IMR-90 (cell line): ENCODE measurements around the gene SLC25A22. TPM values are rescaled to one million over a fixed set of nuclear protein-coding genes. Genes with fewer than 3 reads are reported as not detected.
A peak's percentile ranks its signal among the peaks of the same experiment; 100 is the strongest.

Experiments
- ATAC-seq: fragments of 200-7000 bp; cut with Tn5 transposase; 2 replicates; pipeline ENCODE4 v1.9.1; 2020; ENCODE audit warnings: low read depth, mild to moderate bottlenecking, moderate library complexity
- BruUV-seq: library from RNA; stranded (reverse); fragments of 400-500 nt; replicated peaks from 2 replicates; lab custom pipeline; 2021; lab: Mats Ljungman, UMichigan
- CTCF ChIA-PET: fragments of 300-600 bp; formaldehyde crosslinking; extraction: SDS; loops from one replicate; lab custom pipeline; 2021; ENCODE audit warnings: antibody characterized with exemption; lab: Yijun Ruan, JAX
- POLR2A ChIA-PET: fragments of 300-600 bp; sonication (Branson Sonifier 250); formaldehyde crosslinking; loops from one replicate; lab custom pipeline; 2022; ENCODE audit warnings: antibody characterized with exemption; ENCODE audit not compliant: unreplicated experiment; lab: Charles Lee
- DNase-seq: peaks from one replicate; pipeline ENCODE4 v3.0.0; 2013
- H2AFZ ChIP-seq: replicated peaks from 2 replicates; pipeline ENCODE3; 2013; ENCODE audit warnings: low read length, mild to moderate bottlenecking; ENCODE audit not compliant: poor library complexity
- H2AK5ac ChIP-seq: 2 replicates; pipeline ENCODE4 v1.6.1; 2013; ENCODE audit warnings: low read depth, low read length, inconsistent platforms
- H2AK9ac ChIP-seq: replicated peaks from 2 replicates; pipeline ENCODE3; 2013; ENCODE audit warnings: mild to moderate bottlenecking, low read depth, low read length, moderate library complexity; ENCODE audit not compliant: poor library complexity
- H2BK120ac ChIP-seq: 2 replicates; pipeline ENCODE4 v1.6.1; 2013; ENCODE audit warnings: low read depth, low read length, inconsistent platforms
- H2BK15ac ChIP-seq: 3 replicates; pipeline ENCODE4 v1.6.1; 2013; ENCODE audit warnings: low read depth, low read length, inconsistent platforms
- H2BK20ac ChIP-seq: 2 replicates; pipeline ENCODE4 v1.6.1; 2013; ENCODE audit warnings: low read depth, mild to moderate bottlenecking, inconsistent platforms, low read length, moderate library complexity
- H2BK5ac ChIP-seq: 2 replicates; pipeline ENCODE4 v1.6.1; 2013; ENCODE audit warnings: mild to moderate bottlenecking, low read depth, low read length, inconsistent platforms; ENCODE audit not compliant: poor library complexity, severe bottlenecking
- H3K14ac ChIP-seq: replicated peaks from 2 replicates; pipeline ENCODE4 v1.6.1; 2013; ENCODE audit warnings: low read depth, low read length, inconsistent platforms
- H3K18ac ChIP-seq: 2 replicates; pipeline ENCODE4 v1.6.1; 2013; ENCODE audit warnings: low read depth, low read length, control low read depth
- H3K23ac ChIP-seq: 2 replicates; pipeline ENCODE4 v1.6.1; 2013; ENCODE audit warnings: low read depth, low read length, inconsistent platforms
- H3K27ac ChIP-seq: 2 replicates; pipeline ENCODE4 v1.5.1; 2013; ENCODE audit warnings: mild to moderate bottlenecking, control low read depth, low read length; ENCODE audit not compliant: insufficient read depth
- H3K27me3 ChIP-seq: 2 replicates; pipeline ENCODE4 v1.6.1; 2013; ENCODE audit warnings: low read length; ENCODE audit not compliant: control insufficient read depth, insufficient read depth
- H3K36me3 ChIP-seq: 2 replicates; pipeline ENCODE4 v1.6.1; 2013; ENCODE audit warnings: low read length, mixed read lengths; ENCODE audit not compliant: control insufficient read depth, insufficient read depth
- H3K4ac ChIP-seq: 2 replicates; pipeline ENCODE4 v1.6.1; 2013; ENCODE audit warnings: low read depth, low read length, inconsistent platforms
- H3K4me1 ChIP-seq: 2 replicates; pipeline ENCODE4 v1.6.1; 2013; ENCODE audit warnings: low read length, mixed read lengths; ENCODE audit not compliant: control insufficient read depth, insufficient read depth
- H3K4me2 ChIP-seq: 2 replicates; pipeline ENCODE4 v1.6.1; 2013; ENCODE audit warnings: low read depth, mild to moderate bottlenecking, control low read depth, low read length, moderate library complexity
- H3K4me3 ChIP-seq: 2 replicates; pipeline ENCODE4 v1.5.1; 2013; ENCODE audit warnings: low read depth, mild to moderate bottlenecking, control low read depth, low read length, moderate library complexity; ENCODE audit not compliant: insufficient read depth
- H3K56ac ChIP-seq: 2 replicates; pipeline ENCODE4 v1.6.1; 2013; ENCODE audit warnings: low read length, inconsistent platforms; ENCODE audit not compliant: insufficient read depth; ENCODE audit errors: extremely low read depth
- H3K79me1 ChIP-seq, 2 experiments: 2 replicates each; pipeline ENCODE4 v1.6.1; 2013; ENCODE audit warnings: low read length in 2 of 2, inconsistent platforms in 1 of 2, low read depth in 1 of 2
- H3K9ac ChIP-seq: 2 replicates; pipeline ENCODE4 v1.6.1; 2013; ENCODE audit warnings: low read depth, low read length, control low read depth
- H3K9me1 ChIP-seq: 2 replicates; pipeline ENCODE4 v1.6.1; 2013; ENCODE audit warnings: low read length, inconsistent platforms; ENCODE audit not compliant: insufficient read depth
- H3K9me3 ChIP-seq: 2 replicates; pipeline ENCODE4 v1.6.1; 2013; ENCODE audit warnings: low read length; ENCODE audit not compliant: control insufficient read depth, insufficient read depth
- H4K20me1 ChIP-seq: 2 replicates; pipeline ENCODE4 v1.6.1; 2013; ENCODE audit warnings: low read length, inconsistent platforms; ENCODE audit not compliant: insufficient read depth
- H4K5ac ChIP-seq: 2 replicates; pipeline ENCODE4 v1.6.1; 2013; ENCODE audit warnings: mild to moderate bottlenecking, low read depth, low read length, control low read depth
- H4K8ac ChIP-seq, 2 experiments: 2 replicates each; pipeline ENCODE4 v1.6.1; 2013; ENCODE audit warnings: low read depth in 2 of 2, low read length in 2 of 2, control low read depth in 1 of 2, inconsistent platforms in 1 of 2
- H4K91ac ChIP-seq: 2 replicates; pipeline ENCODE4 v1.6.1; 2013; ENCODE audit warnings: low read depth, low read length, inconsistent platforms; ENCODE audit not compliant: insufficient read depth
- BHLHE40 ChIP-seq: fragments of 150-350 bp; IDR thresholded peaks from 2 replicates; pipeline ENCODE4 v1.6.1; 2016; ENCODE audit warnings: mild to moderate bottlenecking, low read depth, low read length
- CEBPB ChIP-seq: IDR thresholded peaks from 2 replicates; pipeline ENCODE4 v1.6.1; 2012; ENCODE audit warnings: low read depth, low read length, improper control_type of control experiment
- CHD1 ChIP-seq: IDR thresholded peaks from 2 replicates; pipeline ENCODE4 v1.6.1; 2012; ENCODE audit warnings: low read depth, low read length, improper control_type of control experiment
- CTCF ChIP-seq: conservative IDR thresholded peaks from 2 replicates; pipeline ENCODE4 v1.5.1; 2012; ENCODE audit warnings: mild to moderate bottlenecking, low read depth, low read length, improper control_type of control experiment
- ELK1 ChIP-seq: fragments of 150-350 bp; IDR thresholded peaks from 2 replicates; pipeline ENCODE4 v1.6.1; 2016; ENCODE audit warnings: low read depth, mild to moderate bottlenecking, low read length, moderate library complexity, borderline replicate concordance
- FOS ChIP-seq: fragments of 150-350 bp; IDR thresholded peaks from 2 replicates; pipeline ENCODE4 v1.6.1; 2016; ENCODE audit warnings: low read depth, low read length
- MAFK ChIP-seq: IDR thresholded peaks from 2 replicates; pipeline ENCODE4 v1.6.1; 2012; ENCODE audit warnings: low read depth, low read length, improper control_type of control experiment
- MAZ ChIP-seq: IDR thresholded peaks from 2 replicates; pipeline ENCODE4 v1.6.1; 2012; ENCODE audit warnings: low read depth, mild to moderate bottlenecking, low read length, improper control_type of control experiment, moderate library complexity, borderline replicate concordance
- MXI1 ChIP-seq: IDR thresholded peaks from 2 replicates; pipeline ENCODE4 v1.6.1; 2012; ENCODE audit warnings: low read depth, mild to moderate bottlenecking, low read length, moderate library complexity, borderline replicate concordance
- NFE2L2 ChIP-seq: fragments of 150-350 bp; IDR thresholded peaks from 2 replicates; pipeline ENCODE4 v1.6.1; 2016; ENCODE audit warnings: low read depth, mild to moderate bottlenecking, low read length
- POLR2A ChIP-seq: IDR thresholded peaks from 2 replicates; pipeline ENCODE4 v1.6.1; 2012; ENCODE audit warnings: mild to moderate bottlenecking, low read depth, low read length
- RAD21 ChIP-seq: IDR thresholded peaks from 2 replicates; pipeline ENCODE4 v1.6.1; 2012; ENCODE audit warnings: low read length, improper control_type of control experiment
- RCOR1 ChIP-seq: IDR thresholded peaks from 2 replicates; pipeline ENCODE4 v1.6.1; 2012; ENCODE audit warnings: mild to moderate bottlenecking, low read length, improper control_type of control experiment; ENCODE audit not compliant: insufficient replicate concordance
- RFX5 ChIP-seq: IDR thresholded peaks from 2 replicates; pipeline ENCODE4 v1.8.0; 2012; ENCODE audit warnings: low read depth, mild to moderate bottlenecking, low read length, moderate library complexity
- SMC3 ChIP-seq: fragments of 150-350 bp; IDR thresholded peaks from 2 replicates; pipeline ENCODE4 v1.6.1; 2016; ENCODE audit warnings: low read depth, mild to moderate bottlenecking, antibody characterized with exemption, low read length, moderate library complexity
- USF2 ChIP-seq: fragments of 150-350 bp; IDR thresholded peaks from 2 replicates; pipeline ENCODE4 v1.6.1; 2017; ENCODE audit warnings: mild to moderate bottlenecking, antibody characterized with exemption, low read length, low read depth
- WGBS, 2 experiments: methylation state at CpG; one replicate each; pipeline versions ENCODE4 v1.1.5 to v1.1.7; 2013; ENCODE audit warnings: missing lambda C conversion rate in 2 of 2; ENCODE audit not compliant: insufficient read length in 1 of 2; ENCODE audit errors: extremely low coverage in 2 of 2; 5-methylcytosine and 5-hydroxymethylcytosine counted together
- dilution Hi-C: fragments of 300-500 bp; cut with HindIII; formaldehyde crosslinking; loops from one replicate; pipeline ENCODE4 v1.14.3; 2018; ENCODE audit warnings: low sequenced_read_pairs; ENCODE audit not compliant: unreplicated experiment
- in situ Hi-C: fragments of 300-500 bp; cut with MboI; formaldehyde crosslinking; loops from 3 replicates; pipeline ENCODE4 v1.14.3; 2019; ENCODE audit warnings: low sequenced_read_pairs, inconsistent platforms, mixed read lengths
- intact Hi-C: fragments of 100-400 bp; cut with micrococcal nuclease; formaldehyde crosslinking; loops from 2 replicates; pipeline ENCODE4 v1.10.0; 2022
- polyA plus RNA-seq, 3 experiments: library from polyadenylated mRNA; depleted of rRNA; stranded (reverse); fragments of >200 nt; gene quantifications; 2 replicates each; pipeline ENCODE4 v1.2.3, GENCODE V29; 2012; ENCODE audit warnings: low replicate concordance in 1 of 3
- total RNA-seq: library from RNA; depleted of rRNA; stranded (reverse); fragments of >200 nt; gene quantifications from 2 replicates; pipeline ENCODE4 v1.2.3, GENCODE V29; 2012

The SLC25A22 gene
- total and polyA plus RNA-seq, 2 of the 4 experiments (the other 2 are of a cell fraction), result 8.2 to 41.3 TPM

DNA sequence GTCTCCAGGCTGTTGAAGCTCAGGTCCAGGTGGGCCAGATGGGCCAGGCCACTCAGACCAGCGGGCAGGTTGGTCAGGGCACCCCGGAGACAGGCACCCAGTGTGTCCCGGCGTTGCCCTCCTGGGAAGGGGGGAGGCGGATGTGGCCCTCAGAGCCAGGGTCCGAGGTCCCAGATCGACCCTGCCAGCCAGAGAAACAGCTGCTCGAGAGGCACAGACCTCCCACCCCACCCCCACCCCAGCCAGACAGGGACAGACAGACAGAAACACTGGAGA, 5.3 kb upstream of the SLC25A22 start:
- Histone ChIP-seq H3K23ac (no peak overlapping the region), H4K5ac (no peak overlapping the region), H3K79me1 (peaks cover 3 to 36% of the 10 kb centered on the region in 2 experiments; a peak in 3 of 4 replicates), H3K56ac (no peak overlapping the region), H2BK5ac (peak overlapping the region; percentile 57), H3K9me1 (no peaks in the 10 kb centered on the region), H3K27me3 (no peaks in the 10 kb centered on the region), H2AK9ac (peak overlapping the region; percentile 90), H3K27ac (no peak overlapping the region), H2BK15ac (no peak overlapping the region), H3K14ac (peak overlapping the region; percentile 52; the same call in 1 of the 2 replicates), H2AK5ac (peak overlapping the region; percentile 35; the same call in 1 of the 2 replicates), H3K9me3 (no peaks in the 10 kb centered on the region), H4K20me1 (no peaks in the 10 kb centered on the region), H2BK120ac (no peak overlapping the region), H3K4me2 (peak overlapping the region; percentile 99), H3K18ac (no peak overlapping the region), H3K9ac (peak overlapping the region; percentile 23; the same call in 1 of the 2 replicates), H2BK20ac (no peak overlapping the region), H3K36me3 (peaks cover 26% of the 10 kb centered on the region), H3K4me3 (no peak overlapping the region), H4K91ac (peak overlapping the region; percentile 15; the same call in 1 of the 2 replicates), H3K4ac (0 out of 2 replicates have a peak overlapping the region, but pooled peaks have one; percentile 87), H4K8ac (peak overlapping the region in 1 of 2 experiments; percentile 32; a peak in 1 of 4 replicates), H3K4me1 (peaks cover 16% of the 10 kb centered on the region), H2AFZ (peak overlapping the region; percentile 63)
- dilution Hi-C loops, result no loop called here
- ATAC-seq (no peak), DNase-seq (no peak)
- TF ChIP-seq MAZ, result no peak
- TF ChIP-seq POLR2A, result no peak
- TF ChIP-seq BHLHE40, result no peak
- no peak for TF ChIP-seq SMC3
- no peak for TF ChIP-seq USF2
- TF ChIP-seq MAFK, result no peak
- no peak for TF ChIP-seq CHD1
- no peak for TF ChIP-seq MXI1
- no peak for TF ChIP-seq CEBPB
- TF ChIP-seq RCOR1, result no peak
- no peak for TF ChIP-seq ELK1
- no peak for TF ChIP-seq CTCF
- no peak for TF ChIP-seq RAD21
- no peak for TF ChIP-seq NFE2L2
- TF ChIP-seq RFX5, result no peak
- no peak for TF ChIP-seq FOS
- 100% methylated on average over 1 of the region's 8 CpGs; no CpG with 5 or more reads in 1 of the 2 experiments for WGBS, 2 experiments
- no TSS peak for BruUV-seq
- intact Hi-C loops, result no loop called here
- in situ Hi-C loops, result no loop called here
- CTCF ChIA-PET, result no interaction called here
- POLR2A ChIA-PET, result interaction anchor here (0.6 kb wide), 1 partner anchor 38 kb away, joined by 3 read pairs; no protein-coding TSS in a partner anchor
